HG03025 (cell line): ENCODE results near the gene LHFPL3.
"Not testable (repeated sequence)": the region's sequence is repeated elsewhere in the genome, so short reads cannot be mapped to it uniquely, and the experiment has no call there.

ENCODE experiments used
- ATAC-seq: cut with Tn5 transposase; IDR thresholded peaks from one replicate; pipeline ENCODE4 v1.9.1; 2021; ENCODE audit warnings: mild to moderate bottlenecking, moderate library complexity; ENCODE audit not compliant: unreplicated experiment, low FRiP score

LHFPL3 gene

DNA sequence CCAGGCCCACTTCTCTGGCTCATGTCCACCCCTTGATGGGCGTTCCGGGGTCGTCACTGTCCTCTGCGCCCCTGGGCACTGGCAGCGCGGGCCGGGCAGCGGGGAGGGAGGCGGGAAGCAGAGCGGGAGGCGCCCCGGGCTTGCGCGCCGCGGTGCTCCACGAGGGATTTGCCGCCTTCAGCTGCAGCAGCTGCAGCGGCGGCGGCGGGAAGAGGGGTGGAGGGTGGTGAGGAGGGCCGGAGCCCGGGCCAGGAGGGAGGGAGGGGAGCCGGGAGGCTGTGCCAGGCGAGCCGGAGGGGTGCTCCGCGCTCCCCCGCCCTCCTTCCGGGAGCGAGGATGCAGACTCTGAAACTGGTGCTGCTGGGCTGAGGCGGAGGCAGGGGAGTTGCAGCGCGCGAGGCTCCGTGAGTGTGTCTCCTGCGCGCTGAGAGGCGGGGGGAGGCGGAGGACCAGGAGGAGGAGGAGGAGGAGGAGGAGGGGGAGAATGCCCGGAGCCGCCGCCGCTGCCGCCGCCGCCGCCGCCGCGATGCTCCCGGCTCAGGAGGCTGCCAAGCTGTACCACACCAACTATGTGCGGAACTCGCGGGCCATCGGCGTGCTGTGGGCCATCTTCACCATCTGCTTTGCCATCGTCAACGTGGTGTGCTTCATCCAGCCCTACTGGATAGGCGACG is at the start of gene LHFPL3:
TSS of gene LHFPL3 (plus strand) at position 308 of the 674 bp plus-strand sequence.
- no peak for ATAC-seq

DNA sequence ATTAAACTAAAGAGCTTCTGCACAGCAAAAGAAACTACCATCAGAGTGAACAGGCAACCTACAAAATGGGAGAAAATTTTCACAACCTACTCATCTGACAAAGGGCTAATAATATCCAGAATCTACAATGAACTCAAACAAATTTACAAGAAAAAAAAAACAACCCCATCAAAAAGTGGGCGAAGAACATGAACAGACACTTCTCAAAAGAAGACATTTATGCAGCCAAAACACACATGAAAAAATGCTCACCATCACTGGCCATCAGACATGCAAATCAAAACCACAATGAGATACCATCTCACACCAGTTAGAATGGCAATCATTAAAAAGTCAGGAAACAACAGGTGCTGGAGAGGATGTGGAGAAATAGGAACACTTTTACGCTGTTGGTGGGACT is 46.7 kb upstream of the LHFPL3 start:
- ATAC-seq = not testable (repeated sequence)

DNA sequence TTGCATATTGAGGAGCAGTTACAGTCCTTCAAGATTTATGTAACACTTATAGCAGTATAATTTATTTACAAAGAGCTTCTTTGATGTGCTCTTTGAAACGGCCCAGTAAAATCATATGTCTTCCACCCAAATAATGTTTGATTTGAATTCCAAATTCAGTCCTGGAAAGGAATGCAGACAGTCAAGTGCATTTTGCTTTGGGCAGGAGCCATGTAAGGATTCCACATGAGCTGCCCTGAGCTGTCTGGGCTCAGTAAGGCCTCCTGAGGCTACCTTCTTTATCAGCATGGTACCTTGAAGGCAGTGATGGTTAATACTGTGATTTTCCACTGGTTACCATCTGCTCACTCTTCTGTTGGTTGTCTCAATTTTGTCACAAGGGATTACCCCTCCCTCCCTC is 41.6 kb upstream of the LHFPL3 start:
- no peak for ATAC-seq

DNA sequence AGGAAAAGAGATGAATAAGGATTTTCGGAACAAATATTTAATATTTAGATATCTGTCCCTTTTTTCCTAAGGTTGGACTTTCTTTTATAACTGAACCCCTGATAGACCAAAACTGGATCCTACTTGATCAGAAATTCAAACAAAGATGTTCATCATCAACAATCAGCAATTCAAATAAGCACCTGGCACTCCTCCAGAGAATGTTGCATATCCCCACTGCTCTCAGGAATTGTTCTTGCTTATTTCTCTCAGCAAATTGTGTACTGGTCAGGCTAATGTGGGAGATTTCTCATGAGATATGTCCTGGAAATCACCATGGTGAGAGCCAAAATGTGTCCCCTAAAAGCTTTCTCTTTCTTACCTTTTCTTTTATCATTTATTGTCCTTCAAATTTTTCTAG is 40.3 kb upstream of the LHFPL3 start:
- ATAC-seq = no peak

DNA sequence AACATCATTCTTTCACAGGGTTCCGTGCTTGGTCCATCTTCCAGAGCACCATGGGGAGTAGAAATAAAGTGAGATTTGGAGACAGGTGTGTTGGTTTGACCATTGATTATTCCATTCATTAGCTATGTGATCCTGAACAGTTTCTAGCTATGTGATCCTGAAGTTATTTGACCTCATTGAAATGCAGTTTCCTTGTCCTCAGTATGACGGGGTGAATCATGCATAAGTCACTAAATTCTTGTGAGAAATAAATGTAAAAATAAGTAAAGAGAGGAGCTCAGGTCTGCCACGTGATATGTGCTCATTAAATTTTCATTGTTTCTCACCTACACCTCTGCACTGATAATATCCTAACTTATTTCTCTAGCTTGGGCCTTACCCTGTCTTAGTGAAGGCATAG is 34.1 kb upstream of the LHFPL3 start:
- no peak for ATAC-seq

DNA sequence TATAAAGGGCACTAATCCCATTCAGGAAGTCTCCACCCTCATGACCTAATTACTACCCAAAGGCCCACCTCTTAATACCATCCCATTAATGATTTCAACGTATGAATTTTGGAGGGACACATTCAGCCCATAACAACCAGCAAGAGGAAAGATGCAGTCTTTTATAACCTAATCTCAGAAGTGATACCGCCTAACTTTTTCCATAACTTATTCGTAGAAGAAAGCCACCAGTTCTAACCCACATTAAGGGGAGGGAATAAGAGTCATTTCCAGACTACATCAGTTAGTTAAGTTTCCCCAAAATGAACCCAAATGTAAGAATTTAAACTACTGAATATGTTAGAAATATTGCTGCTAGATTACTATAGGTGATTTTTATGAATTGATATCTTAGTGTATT is 32.1 kb upstream of the LHFPL3 start:
- ATAC-seq = no peak

DNA sequence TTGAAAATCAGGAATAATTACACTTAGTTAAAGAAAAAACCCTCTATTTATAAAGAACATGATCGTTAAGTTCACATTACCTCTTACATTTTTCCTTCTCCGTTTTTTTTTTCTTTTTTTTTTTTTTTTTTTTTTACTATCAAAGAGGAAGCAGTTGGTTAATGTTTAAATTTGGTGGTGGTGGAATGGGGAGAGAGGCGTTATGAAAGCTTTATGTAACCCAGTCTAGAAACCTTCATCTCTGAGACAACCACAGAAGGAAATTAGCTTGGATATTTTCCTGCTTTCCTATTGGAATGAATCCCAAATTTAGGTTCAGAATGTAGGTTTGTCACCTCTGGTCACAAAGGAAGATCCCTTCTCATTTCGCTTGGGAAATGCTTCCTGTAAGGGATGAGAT is 31.5 kb upstream of the LHFPL3 start:
- no peak for ATAC-seq

DNA sequence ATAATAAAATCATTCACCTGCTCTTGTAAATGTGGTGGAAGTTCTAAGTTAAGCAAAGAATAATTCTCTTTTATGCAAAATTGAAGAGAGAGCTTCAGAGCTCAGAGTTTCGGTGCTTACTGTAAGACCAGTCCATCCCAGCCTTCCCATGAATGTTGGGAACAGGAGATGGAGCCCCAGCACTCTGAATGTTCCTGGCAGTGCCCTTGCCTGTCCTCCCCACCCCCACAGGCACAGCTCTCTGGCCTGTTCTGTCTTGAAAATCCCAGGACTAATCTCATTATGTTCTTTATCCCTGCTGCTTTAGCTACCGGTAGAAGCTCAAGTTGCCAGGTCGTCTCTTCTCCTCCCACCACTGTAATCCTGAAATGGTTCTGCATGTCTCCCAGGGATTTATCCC is 29.1 kb upstream of the LHFPL3 start:
- ATAC-seq = no peak

DNA sequence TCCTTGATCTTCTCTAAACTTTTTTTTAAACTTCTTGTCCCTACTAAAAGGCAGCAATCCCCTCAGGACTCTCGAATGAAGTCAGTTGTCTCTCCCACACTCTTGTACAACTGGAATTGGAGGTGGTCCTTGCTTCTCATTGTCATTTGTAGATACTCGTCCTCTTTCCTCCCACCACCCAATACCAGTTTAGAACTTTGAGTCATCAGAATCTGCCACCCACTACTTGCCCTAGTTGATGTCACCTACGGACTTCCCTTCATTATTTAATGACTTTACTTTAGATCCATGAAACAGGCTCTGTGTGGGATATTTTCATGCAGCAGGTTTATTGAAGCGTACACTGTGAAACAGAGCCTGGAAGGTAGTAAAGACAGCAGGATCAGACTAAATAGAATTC is 28.6 kb upstream of the LHFPL3 start:
- no peak for ATAC-seq

DNA sequence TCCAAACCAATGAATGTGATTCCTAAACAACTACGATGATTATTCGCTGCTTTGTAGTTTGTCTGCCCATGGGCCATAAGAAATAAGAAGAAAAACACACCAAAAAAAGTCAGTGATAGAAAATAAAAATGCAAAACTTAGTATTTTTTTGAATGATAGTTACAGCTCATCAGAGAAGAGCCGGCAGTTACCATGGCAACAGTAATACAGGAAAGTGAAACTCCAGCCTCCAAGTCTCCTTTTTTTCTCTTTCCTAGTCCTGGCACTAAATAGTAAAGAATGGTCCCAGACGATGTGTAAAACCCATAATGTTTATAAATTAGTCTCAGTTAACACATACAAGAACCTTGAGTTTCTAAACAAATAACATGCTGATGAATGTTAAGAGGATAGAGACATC is 21.6 kb upstream of the LHFPL3 start:
- ATAC-seq = no peak

DNA sequence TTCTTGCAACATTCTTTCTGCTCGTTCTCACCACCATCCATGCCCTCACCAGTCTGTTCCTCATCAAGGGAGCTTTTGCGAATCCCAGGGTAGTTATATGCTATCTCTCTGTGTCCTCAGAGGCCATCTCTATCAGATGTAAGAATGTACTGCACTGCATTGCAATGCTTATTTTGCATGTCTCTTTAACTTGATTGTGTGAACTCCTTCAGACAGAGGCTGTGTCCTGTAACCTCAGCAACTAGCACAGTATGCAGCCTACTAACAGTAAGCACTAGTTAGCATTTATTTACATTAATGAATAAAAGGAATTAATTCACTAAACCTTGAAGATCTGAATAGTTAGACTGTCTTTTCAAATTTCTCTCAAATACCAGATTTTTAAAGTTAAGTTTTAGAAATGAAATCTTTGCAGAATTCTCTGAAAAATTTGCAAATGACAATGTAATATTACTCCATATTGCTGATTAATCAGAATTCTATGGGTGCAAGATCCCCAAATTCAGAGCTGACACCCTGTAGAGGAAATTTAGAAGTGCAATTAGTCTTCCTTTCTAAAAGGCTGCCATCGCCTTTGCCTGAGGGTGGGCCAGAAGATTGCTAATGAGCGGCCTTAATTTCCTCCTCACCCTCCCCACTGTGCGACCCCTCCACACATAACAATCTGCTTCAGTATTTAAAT is 10.3 kb upstream of the LHFPL3 start:
- ATAC-seq = no peak

DNA sequence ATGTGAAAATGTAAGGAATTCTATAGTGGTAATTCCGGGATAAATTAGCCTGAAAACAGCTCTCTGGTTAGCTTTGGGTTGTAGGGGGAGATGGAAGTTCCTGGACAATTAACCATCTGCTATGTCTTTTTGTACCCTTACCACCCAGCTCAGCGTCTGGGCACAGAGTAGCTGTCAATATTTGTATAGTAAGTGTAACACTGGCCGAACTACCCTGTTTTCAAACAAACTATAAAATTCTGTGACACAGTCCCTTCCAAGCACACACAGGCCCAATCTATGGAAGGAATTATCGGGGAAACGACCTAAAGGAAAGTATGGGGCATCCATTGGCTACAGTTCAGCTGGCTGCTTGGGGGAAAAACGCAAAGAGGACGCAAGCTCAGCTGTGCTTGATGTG is 869 bp upstream of the LHFPL3 start:
- no peak for ATAC-seq

DNA sequence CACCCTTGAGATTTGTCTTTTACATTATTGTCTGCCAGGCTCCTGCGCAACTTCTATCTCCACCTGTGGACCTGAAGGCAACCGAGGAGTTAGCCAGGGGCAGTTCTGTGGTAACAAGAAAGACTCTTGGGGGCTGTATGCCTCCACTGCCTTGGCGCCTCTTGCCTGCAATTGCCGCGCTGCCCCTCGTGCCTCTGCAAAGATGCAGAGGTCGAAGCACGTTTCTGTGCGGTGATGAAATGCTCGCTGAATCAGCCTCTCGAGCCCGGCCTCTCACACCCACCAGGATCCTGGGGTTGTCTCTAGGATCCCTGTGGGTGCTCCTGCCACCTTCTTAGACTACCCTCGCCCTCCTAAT is 486 bp upstream of the LHFPL3 start:
- ATAC-seq = no peak

DNA sequence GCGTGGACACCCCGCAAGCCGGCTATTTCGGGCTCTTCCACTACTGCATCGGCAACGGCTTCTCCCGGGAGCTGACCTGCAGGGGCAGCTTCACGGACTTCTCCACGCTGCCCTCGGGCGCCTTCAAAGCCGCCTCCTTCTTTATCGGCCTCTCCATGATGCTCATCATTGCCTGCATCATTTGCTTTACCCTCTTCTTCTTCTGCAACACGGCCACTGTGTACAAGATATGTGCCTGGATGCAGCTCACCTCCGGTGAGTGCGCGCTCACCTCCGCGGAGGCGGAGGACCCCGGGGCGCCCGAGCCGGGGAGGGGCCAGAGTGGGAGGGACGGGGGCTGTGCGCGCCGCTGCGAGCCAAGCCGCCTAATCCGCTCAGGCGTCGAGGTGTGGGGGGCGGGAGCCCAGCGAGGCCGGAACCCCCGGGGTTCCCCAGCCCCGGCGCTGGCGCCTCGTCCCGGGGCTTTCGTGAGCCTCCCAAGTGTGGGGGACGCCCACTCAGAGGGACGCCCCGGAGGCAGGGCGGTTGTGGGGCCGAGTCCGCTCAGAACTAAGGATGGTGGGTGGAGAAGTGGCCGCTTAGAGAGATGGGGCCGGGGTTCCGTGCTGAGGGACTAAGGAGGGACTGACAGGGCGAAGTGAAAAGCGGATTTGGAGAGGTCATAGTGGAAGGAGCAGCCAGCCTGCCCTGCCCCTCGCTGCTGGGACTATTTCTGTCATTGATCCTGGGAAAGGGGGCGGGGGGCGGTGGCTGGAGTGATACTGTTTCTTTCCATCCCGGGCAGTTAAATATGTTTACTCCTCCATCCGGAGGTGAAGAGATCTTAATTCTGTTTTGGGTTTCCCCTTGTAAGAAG is 795 bp downstream of the LHFPL3 start:
- no peak for ATAC-seq

DNA sequence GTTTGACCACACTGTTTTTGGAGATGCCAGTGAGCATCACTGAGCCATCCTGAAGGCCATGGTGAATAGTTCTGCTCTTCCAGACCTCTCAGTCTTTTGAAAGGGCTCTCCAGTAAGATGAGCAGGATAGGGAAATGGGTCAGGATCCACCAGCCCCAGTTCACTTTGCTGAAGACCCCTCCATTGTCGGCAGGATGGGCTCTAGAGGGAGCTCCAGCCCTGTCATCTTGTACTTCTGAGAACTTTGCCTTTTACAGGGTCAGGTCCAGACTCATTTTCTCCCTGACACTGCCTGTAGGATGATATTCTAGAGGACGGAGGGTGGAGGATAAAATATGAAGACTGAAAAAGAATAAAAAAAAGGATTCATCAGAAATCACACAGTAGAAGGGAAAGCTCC is 13.1 kb downstream of the LHFPL3 start:
- no peak for ATAC-seq

DNA sequence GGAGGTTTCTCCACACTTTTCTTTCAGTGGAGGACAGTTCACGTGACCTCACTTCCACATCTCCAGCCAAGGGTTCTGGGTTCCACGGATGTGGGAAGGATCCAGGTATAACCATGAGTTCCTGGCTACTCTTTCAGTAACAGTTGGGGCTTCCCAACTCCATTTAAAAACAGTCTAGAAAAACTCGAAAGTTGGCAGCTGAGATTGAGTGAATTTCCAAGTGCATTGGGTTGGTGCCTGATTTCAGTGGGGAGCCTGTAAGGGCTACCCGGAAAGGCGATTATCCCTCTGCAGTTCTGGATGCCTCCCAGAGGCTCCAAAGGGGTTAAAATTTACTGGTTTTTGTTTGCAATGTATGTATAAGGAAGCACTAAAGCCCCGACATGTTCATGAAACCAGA is 24.3 kb downstream of the LHFPL3 start:
- ATAC-seq = no peak

DNA sequence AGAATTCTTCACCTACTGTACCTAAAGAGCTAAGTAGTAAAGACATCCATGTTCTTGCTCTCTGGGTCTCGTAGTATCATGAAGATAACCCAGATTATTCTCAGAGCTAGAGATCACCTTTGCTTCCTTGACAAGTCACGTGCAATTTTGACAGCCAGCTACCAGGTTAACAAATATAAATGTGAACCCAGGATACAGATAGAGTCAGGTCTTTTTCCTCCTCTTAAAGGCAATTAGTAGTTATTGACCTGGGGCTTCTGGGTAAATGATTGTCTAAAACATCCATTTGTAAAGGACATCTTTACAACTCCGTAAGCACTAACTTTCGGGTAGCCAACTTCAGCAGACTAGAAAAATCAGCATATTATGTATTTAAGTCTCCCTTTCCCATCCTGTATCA is 28.8 kb downstream of the LHFPL3 start:
- ATAC-seq = no peak

DNA sequence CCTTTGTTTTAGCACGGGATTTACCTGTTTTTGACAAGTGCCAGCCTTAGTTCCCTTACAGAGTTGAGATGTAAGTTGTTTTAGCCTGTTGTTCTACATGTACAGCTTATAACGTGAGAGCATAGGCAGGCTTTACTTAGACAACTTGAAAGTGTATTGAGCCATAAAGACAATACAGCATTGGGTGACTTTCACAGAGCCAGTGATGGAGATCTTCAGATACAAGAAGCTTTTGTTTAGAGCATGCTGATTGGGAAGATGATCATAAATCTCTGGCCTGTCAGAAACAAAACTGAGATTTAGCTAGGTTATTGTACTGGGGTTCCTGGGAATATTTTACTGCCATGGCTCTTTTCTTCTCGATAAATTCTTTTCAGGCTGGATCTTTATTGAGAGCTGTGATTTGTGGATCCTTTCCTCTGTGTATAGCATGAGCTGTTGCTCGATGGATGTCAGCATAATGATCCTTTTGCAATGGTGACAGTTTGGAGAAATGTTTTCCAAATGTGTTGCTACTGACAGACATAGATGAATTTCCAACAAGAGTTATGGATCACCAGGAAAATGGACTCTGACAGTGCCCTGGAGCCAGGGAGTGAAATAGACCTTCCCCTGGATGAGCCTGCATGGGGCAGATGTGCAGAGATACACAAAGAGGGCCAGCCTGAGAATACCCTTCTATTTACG is 30.2 kb downstream of the LHFPL3 start:
- ATAC-seq = no peak

DNA sequence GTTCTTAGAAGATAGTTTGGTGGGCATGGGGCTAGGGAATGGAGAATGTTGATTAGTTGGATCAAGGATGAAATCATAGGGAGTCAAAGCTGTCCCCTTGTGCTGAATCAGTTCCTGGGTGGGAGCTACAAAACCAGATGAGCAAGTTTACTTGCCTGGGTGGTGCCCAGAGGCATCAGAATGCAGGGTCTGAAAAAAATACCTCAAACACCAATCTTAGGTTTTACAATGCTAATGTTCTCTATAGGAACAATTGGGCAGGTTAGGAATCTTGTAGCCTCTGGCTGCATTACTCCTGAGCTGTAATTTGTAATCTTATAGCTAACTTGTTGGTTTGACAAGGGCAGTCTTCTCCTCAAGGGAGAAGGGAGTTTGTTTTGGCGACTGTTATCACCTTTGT is 34.4 kb downstream of the LHFPL3 start:
- ATAC-seq = no peak

DNA sequence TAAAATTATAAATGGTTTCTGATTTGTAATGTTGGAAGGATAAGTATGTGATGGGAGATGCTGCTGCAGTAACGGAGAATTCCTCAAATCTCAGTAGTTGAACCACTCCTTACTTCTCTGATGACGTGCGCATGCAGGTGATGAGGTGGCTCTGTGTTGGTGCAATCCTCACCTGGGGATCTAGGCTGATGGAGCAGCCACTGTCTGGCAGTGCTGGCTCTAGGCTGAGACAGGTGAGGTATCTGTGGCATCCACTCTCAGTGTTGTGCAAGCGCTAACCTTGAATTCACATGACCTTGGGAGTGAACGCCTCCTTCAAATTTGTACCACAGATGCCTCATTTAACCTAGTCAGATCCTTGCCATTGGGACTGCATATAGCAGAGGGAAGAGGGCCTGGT is 35.0 kb downstream of the LHFPL3 start:
- ATAC-seq = no peak

DNA sequence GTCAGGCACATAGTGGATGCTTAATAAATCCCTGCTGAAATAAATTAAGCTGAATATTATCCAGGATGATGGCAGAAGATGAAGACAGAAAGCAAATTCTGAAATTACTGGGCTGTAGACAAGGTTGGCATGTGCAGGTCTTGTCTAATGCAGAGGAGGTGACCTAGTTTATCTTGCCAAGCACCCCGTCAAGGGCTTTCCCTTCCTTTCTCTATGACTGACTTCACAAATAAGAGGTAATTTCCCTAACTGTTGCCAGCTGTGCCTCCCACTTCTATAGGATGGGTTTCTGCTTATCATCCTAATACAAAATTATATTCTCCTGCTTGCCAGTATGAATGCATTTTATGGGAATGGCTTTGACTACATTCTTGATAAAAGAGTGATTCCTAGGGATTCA is 38.0 kb downstream of the LHFPL3 start:
- no peak for ATAC-seq
